GM18499 (cell line): ENCODE data around the gene FKBP1A.
"Not testable (repeated sequence)": the region's sequence is repeated elsewhere in the genome, so short reads cannot be mapped to it uniquely, and the experiment has no call there.

Source experiments
- ATAC-seq: cut with Tn5 transposase; IDR thresholded peaks from one replicate; pipeline ENCODE4 v1.9.1; 2021; ENCODE audit warnings: moderate number of reproducible peaks; ENCODE audit not compliant: insufficient read depth, unreplicated experiment

Gene FKBP1A

DNA sequence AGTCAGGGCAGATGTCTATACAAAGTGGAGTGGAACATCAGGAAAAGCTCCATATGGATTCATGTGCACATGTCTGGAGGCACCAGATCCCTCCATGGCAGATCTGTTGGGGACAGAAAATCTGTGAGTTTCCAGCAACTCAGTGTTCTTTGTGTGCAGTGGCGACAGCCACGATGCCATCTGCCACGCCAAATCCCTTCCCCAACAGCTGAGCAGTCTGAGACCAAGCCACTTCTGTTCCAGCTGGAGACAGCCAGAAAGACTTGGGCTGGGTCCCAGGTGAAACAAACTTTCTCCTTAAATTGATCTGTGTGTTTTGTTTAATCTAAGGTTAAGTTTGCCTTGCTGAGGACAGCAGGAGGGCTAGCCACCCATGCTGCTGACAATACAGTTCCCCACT lies 22.9 kb downstream of the FKBP1A start:
- ATAC-seq, result no peak

- ATAC-seq, result no peak
Observed at GRCh38 chr20:1368448-1369199, 24.2 kb downstream of the FKBP1A start.

GRCh38 chr20:1367479-1367878 lies 25.4 kb downstream of the FKBP1A start:
- ATAC-seq, result no peak

DNA sequence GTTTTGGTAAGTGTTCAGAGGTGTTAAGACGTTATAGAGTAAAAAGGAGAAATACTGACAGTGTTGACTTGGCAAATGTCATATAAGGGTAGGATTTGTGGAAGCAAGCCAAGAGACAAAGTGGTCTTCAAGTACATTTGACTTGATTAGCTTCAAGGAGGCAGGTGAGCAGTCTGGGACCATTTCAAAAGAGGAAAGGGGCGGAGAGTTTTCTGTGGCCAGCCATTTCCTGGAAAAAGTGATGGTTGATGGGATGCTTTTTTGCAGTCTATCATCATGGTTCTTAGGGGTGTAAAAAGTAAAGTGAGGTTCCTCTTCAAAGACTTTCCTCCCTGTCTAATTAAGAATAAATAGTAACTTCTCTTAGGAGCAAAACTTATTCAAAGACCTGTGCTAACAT lies 28.7 kb downstream of the FKBP1A start:
- ATAC-seq, result no peak

DNA sequence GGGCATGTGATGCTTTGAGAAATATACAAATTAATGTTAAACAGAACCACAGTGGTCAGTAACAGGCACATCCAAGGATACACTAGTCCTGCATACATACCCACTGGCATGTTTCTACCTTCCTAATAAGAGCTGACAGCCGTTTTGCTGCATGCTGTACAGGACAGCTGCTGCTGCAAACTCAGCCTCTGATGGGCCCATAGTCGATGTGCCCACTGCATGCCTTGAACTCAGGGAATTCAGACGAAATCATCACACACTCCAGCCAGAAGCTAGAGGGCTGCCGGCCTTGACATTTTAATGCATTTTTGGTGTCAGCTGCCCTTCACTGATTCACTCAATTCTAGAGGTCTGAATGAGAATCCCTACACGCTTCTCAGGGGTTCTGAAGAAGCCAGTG lies 29.3 kb downstream of the FKBP1A start:
- ATAC-seq, result no peak

DNA sequence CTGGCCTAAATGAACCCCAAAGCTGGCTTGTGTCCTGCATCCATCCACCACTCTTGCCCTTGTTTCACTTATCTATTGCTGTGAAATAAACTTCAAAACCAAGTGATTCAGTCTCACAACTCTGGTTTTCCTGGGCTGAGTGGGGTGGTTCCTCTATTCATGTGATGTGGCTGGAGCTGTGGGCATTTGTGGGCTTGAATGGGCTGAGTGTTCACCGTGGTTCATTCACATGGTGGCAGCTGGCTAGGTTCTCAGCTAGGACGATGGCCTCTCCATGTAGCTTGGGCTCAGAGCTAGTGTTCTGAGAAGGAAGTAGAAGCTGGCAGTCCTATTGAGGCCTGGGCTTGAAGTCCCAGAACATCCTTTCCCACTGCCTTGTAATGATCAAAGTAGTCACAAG lies 30.4 kb downstream of the FKBP1A start:
- ATAC-seq, result no peak

- ATAC-seq, result no peak
Observed at GRCh38 chr20:1360094-1360846, 32.6 kb downstream of the FKBP1A start.

- no peak for ATAC-seq
Observed at GRCh38 chr20:1357921-1358671, 34.8 kb downstream of the FKBP1A start.

- ATAC-seq, result no peak
Observed at GRCh38 chr20:1353956-1354355, 38.9 kb downstream of the FKBP1A start.

DNA sequence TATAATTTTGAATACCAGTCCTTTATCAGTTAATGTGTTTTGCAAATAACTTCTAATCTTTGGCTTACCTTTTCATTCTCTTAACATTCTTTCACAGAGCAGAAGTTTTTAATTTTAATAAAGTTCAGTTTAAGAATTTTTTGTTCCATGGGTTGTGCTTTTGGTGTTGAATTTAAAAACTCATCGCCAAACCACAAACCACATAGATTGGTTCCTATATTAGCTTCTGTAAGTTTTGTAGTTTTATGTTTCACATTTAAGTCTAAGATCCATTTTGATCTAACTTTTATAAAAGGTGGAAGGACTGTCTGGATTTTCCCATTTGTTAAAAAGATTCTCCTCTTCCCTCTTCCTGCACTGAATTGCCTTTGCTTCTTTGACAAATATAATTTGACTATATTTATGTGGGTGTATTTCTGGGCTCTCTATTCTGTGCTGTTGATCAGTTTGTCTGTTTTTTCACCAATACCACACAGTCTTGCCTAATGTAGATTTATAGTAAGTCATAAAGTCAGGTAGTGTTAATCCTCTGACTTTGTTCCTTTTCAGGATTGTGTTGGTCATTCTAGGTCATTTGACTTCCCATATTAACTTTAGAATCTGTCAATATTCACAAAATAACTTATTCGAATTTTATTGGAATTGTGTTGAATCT lies 46.4 kb downstream of the FKBP1A start:
- no peak for ATAC-seq

- ATAC-seq, result no peak
Observed at GRCh38 chr20:1345756-1346093, 47.1 kb downstream of the FKBP1A start.

DNA sequence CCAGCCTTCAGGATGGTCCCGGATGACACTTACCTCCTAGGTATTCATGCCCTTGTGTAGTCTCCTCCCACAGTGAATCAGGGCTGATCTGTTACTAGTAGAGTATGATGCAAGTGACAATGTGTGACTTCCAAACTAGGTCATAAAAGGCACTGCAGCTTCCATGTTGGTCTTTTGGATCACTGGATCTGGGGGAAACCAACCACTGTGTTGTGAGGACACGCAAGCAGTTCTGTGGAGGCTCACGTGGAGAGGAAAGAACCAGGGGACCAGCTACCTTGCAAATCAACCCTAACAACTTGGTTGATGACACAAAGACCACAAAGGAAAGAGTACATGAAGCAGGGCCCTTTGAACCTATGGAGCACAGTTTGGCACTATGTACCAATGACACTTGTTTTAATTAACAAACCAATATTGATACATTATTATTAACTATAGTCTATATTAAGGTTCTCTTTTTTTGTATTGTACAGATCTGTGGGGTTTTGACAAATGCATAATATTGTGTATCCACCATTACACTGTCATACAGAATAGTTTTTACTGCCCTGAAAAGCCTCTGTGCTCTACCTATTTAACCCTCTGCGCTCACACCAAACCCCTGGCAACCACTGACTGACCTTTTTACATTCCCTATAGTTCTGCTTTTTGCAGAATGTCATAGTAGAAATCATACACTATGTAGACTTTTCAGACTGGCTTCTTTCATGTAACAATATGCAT lies 47.7 kb downstream of the FKBP1A start:
- no peak for ATAC-seq

DNA sequence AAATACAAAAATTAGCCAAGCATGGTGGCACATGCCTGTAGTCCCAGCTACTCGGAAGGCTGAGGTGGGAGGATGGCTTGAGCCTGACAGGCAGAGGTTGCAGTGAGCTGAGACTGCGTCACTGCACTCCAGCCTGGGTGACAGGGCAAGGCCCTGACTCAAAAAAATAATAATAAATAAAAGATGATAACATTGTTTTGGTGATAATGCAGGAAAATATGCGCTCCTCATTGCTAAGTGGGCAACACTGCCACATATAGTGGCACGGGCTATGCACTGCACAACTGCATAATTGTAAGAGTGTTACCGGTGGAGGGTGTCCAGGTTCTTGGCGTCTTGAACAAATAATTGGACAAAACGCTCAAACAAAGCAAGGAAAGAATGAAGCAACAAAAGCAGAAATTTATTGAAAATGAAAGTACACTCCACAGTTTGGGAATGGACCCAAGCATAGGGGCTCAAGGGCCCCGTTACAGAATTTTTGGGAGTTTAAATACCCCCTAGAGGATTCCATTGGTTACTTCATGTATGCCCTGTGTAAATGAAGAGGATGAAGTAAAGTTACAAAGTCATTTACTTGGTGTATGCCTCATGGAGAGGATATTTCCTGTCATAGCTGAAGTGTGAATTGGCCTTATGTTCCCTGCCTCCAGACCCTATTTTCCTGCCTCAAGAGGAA lies 49.3 kb downstream of the FKBP1A start:
- not testable (repeated sequence) for ATAC-seq

GRCh38 chr20:1341561-1342265 lies 51.1 kb downstream of the FKBP1A start:
- ATAC-seq, result no peak

GRCh38 chr20:1338801-1339200 lies 54.1 kb downstream of the FKBP1A start:
- no peak for ATAC-seq

- no peak for ATAC-seq
Observed at GRCh38 chr20:1338096-1338495, 54.8 kb downstream of the FKBP1A start.

DNA sequence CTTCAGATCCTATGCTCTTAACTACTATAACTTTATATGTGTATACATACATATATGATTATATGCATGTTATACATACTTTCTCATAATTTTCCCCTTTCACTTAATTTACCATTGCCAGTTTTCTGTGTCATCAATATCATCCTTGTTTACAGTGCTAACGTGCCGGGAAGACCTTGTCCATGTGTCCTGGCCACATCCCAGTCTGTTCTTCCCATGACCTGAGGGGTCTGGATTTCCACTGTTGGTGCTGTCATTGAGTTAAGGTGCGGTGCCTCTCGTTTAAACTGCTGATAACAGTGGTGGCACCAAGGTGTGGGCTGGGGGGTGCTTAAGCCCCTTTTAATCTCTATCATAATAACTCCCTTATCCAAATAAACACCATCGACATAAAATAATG lies 55.4 kb downstream of the FKBP1A start:
- ATAC-seq, result no peak

GRCh38 chr20:1336699-1337367 lies 56.0 kb downstream of the FKBP1A start:
- ATAC-seq, result no peak
